HG03097 (cell line): ENCODE measurements around the gene LRRK1.

Experiments used
- ATAC-seq: cut with Tn5 transposase; IDR thresholded peaks from one replicate; pipeline ENCODE4 v1.9.1; 2021; ENCODE audit not compliant: unreplicated experiment, low FRiP score

LRRK1 gene

DNA sequence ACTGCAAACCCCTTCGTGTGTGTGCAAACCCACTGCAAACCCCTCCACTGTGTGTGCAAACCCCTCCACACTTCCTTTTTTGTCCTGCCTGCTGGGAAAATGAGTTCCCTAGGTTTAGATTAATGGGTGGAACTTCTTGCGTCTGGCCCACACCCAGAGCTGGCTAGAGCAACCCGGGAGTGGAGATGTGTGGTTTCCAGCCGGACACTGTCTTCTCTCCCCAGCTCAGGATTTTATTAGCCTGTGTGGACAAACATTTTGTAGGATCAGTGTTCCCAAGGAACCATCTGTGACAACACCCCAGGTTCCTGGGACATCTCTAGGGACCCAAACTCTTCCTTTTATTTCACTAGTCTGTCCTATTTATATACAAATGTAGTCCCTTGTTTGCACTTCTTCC, 9.6 kb upstream of the LRRK1 start:
- ATAC-seq: no peak

DNA sequence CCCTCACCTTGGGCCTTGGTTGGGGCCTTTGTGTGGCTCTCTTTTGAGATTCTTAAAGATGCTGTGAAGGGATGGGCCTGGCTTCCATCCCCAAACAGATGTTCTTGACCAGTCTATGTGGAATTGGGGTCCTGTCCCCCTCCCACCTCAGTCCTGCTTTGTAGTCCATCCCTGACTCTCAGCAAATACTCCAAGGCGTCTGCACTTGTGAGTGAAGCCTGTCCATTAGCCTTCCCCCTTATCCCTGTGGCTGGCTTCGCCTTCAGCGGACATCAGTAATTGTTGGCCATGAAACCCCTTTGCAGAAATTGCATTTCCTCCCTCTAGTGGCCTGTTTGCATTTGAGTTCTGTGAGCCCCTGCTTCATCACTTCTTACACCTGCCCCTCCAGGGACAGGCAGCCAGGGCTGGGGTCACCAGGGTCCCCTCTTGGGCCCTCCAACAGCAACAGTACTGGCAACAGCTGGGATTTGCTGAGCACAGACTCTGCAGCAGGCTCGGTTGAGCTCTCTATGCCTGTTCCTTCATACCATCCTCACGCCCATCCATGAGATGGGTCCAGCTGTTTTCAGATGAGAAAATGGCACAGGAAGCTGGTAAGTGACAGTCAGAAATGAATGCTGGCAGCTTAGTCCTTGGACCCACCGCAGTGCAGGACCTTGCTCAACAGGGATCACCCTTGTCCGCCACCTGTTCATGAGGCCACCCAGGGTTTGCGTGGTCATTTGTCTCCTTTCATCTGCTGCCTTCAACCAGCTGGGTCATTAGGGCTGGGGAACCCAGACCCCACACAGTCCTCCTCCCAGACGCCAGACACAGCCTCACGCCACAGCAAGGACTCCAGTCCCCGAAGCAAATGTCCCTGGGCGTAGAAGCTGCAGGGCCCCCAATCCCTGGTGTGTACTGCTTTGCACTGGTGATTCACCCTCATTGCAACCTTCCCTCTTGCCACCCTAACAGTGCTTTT, 8.9 kb upstream of the LRRK1 start:
- no peak for ATAC-seq

DNA sequence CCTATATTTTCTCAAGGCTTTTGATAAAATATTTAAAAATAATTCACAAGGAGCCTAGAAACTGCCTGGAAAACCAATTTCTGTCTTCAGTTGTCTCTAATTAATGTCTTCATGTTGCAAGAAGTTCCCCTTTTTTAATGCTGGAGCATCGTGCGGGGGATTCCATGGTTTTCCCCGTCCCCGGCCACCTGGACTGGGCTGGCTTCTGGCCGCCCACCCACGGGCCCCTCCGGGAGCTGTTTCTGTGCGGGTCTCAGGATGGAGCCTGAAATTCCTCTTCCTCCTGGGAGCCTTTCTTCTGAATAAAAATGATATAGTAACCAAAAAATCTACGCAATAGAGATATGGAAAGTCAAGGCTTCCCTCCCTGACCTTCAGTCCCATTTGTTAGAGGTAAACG, 8.1 kb upstream of the LRRK1 start:
- no peak for ATAC-seq

DNA sequence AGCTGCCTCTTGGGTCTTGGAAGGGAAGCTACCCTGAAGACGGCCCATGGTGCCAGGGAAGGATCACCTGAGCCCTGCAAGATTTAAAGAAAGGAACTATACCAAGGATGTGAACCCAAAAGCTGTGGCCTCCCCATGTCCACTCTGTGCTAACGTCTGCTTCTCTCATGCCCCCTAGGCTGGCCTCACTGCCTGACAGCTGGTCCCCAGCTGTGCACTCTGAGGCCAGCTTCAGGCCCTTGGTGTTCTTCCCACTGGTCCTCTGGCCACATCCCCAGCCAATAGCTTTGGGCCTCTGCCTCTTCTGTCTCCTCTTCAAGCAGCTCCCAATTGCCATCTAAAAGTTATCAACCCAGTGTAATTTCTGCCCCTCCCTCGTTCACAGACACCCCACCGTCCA, 5.2 kb upstream of the LRRK1 start:
- no peak for ATAC-seq

DNA sequence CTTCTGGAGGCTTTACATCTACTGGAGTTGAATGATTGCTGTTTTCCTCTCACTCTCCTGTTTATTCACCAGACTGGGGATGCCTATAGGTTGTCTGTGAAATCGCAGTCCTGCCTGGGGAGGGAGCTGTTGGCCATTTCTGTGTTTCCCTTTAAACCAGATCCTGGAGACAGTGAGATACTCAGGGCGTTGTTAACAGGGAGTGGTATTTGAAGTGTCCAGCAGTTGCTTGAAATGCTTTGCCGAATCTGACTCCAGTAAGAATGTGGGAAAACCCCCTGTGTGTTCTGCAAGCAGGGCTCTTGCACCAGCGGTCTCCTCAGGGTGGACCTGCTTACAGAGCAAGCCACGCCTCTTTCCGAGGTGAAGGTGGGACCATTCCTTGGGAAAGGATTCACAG, 4.3 kb upstream of the LRRK1 start:
- ATAC-seq: no peak

DNA sequence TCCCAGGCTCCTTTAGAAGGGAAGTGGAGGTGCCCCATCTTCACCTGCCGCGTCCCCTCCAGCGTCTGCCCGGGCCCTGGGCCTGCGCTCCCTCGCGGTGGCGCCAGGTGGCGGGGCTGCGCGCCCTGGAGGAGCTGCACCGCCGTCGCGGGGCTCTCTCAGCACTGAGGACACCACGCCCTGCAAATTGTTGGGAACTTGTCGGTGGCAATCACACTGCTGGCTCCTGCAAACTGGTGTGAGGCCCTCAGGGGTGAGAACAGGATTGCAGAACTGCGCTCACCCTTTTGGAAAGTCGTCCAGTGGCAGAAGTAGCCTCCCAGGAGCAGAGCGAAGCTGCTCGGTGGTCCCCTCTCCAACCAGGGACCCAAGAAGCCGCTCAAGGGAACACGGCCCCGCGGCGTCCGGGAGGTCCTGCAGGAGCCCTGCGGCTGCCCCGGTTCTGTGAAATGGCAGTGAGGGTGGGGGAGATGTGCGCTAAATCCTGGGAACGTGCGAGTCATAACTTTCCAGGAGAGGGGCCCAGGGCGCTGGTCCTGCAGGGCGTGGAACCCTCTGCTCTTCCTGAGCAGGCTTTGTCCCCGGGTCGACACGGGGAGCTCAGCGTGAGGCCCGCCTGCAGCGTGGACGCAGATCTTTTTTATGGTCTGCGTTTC, 995 bp upstream of the LRRK1 start:
- ATAC-seq: peak; percentile 69

DNA sequence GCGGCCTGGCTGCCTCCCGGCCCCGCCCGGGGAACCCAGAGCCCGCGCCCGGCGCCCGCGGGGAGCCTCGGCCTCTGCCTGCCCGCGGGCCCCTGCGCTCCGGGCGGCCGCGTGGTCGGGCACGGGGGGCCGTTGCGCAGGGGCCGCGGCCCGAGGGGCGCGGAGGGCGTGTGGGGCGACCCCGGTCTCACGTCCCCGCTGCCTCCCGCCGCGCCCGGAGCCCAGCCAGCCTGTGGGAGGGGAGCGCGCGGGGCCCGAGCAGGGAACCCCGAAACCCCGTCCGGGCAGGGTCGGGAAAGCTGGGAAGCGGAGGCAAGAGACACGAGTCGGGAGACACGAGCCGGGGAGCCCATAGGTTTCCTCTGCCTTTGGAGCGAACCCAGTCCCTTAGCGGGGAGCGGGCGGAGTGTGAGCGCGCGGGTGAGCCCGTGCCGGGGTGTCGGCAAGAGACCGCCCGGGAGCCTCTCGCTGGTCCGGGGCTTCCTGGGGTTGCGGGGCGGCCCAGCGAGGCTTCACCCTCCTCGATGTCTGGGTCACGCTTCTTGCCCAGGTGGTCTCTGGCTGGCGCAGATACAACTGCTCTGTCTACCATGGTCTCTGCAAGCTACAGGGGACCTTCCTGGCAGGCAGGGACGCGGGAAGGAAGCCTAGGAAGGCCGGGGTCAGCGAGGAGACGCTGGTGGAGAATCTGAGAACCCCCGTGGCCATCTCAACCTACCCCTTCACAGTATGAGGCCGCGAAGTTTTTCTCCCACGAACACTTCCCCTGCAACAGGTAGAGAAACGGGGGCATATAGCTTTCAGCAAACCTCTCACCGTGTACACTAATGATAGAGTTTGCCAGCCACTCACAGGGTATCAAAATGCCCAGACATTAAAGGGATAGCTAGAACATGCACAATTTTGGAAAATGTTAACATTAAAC, 586 bp downstream of the LRRK1 start:
- no peak for ATAC-seq

DNA sequence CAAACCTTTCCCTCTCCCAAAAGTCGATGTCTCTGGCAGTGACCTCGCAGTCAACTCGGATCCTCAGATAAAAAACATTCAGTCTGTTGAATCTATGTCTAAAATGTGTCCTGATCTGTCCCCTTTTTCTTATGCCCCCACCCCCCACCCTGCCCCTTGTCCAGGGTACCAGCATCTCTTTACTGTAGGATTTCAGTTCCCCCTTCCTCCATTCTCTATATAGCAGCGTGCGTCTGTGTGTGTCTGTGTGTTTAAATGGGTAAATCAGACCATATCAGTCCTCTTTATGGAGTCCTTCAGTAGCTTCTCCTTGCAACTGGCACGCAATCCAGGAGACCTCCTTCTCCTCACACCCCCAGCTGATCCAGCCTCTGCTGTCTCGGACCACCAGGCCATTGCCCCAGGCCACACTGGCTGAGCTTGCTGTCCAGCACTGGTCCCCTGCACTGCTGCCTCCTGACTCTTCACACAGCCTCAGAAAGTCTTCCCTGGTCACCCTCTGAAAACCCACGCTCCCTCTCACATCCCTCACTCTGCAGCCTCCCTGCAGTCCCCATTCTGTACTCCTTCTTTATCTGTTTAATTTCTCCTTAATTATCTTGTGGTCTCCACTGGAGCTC, 1.5 kb downstream of the LRRK1 start:
- ATAC-seq: no peak

DNA sequence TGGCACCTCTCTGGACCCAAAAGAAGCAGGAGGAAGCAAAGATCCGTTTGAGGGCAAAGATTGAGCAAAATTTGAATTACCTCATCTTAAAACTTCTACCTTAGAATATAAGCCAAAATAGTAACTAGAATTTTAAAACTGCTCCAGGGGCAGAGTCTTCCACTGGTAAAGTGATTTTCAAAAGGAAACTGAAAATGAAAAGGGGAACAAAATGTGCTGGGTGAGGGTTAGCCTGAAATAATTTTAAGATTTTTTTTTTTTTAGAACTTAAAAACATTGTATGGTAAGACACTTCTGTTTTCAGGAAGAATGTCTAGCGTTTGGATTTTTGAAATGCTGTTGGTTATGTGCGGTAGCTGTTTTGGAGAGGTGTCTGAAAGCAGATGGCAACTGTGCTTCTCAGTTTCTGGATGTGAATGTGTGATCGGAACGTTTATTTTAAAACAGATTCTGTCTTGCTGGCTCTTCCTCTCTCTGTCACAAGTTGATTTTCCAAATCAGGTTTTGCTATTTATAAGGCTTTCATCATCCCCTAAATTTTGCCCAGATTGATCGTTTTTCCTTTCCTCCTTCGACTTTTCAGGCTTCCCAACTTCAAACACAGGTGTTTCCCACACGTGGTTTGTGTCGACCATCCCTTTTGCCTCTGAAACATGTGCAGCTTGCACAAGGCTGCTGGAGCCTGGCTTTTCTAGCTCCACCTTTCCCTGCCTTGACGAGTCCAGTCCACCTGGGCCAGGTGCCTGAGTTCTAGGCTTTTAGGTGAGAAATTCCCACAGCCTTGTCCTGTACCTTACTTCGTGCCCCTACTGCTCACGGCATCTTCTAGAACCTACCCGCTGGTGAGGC, 3.3 kb downstream of the LRRK1 start:
- ATAC-seq: no peak

DNA sequence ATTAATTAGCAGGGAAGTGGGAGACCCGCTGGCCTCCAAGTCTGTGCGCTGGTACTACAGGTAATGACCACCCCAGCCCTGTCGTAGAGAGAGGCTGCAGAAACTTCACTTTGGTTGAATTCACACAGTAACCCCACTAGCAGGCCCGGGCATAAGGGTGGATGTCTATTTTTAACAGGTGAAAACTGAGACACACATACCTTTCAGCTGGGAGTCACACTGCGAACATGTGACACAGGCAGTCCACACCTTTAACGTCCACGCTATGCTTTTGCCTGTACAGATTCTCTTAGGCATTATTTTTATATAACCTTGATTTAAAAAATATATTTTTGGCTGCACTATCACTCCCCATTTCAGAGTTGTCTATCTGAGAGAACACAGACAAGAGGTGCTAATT, 3.9 kb downstream of the LRRK1 start:
- no peak for ATAC-seq

DNA sequence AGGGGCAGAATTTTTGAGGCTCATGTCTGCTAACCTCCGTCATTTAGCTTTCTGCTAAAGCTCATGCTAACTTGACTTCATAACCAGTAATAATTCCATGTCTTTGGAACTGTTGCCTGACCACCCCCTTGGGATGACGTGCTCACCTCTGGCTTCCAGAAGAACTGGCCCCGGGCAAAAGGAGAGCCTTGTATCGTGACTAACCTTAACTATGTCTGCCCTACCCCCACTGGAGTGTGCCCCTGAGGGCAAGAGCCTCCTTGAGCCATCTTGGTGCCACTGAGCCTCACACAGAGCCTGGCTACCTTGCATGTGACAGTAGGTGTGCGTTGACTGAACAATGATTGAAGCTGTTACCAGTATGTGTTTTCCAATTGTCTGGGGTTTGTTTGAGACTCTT, 4.7 kb downstream of the LRRK1 start:
- ATAC-seq: no peak

DNA sequence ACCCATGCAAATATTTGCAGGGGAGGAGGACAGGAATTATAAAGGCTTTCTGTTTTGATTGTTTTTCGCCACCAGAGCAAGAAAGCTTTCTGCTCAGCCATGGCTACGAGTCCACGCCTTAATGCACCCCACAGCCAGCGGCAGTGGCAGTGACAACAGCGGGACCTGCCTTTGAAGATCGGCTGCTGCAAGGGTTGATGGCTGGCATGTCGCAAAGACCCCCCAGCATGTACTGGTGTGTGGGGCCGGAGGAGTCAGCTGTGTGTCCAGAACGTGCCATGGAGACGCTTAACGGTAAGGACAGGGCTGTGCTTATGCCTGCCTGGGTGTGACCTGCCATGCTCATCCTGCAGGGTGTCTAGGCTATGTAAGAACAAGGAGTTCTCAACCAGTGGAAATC, 5.3 kb downstream of the LRRK1 start:
- ATAC-seq: no peak

DNA sequence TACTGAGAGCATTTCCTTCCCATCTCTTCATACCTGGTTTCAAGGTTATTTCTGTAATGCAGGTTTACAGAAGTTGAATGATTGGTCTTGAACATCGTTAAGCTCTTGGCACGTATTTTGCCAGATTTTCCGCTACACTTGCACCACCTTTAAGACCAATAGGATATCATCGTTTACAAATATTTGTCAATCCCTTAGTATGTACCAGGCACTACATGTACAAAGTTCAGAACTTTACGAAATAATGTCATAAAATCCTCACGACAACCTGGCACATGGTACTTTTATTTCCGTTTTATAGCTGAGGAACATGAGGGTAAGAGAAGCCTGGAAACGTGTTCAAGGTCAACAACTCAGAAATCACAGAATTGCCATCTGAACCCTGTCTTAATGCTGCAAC, 6.3 kb downstream of the LRRK1 start:
- ATAC-seq: no peak

DNA sequence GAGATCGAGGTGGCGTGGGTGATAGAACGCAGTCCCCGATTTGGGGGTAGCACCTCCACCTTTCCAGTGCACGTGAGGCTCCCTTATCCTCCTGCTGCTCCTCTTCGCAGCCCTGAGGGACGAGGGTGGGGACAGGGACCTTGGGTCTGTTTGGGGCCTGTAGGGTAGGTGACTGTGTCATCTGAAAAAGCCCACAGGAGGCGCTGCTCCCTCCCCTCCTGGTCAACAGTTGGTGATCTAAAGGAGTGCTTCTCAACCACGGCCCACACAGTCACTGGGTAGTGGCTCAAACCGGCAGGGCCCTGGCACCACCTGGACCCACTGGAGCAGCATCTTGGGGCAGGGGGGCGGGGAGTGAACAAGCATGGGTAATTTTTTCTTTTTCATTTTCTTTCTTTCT, 7.1 kb downstream of the LRRK1 start:
- no peak for ATAC-seq

DNA sequence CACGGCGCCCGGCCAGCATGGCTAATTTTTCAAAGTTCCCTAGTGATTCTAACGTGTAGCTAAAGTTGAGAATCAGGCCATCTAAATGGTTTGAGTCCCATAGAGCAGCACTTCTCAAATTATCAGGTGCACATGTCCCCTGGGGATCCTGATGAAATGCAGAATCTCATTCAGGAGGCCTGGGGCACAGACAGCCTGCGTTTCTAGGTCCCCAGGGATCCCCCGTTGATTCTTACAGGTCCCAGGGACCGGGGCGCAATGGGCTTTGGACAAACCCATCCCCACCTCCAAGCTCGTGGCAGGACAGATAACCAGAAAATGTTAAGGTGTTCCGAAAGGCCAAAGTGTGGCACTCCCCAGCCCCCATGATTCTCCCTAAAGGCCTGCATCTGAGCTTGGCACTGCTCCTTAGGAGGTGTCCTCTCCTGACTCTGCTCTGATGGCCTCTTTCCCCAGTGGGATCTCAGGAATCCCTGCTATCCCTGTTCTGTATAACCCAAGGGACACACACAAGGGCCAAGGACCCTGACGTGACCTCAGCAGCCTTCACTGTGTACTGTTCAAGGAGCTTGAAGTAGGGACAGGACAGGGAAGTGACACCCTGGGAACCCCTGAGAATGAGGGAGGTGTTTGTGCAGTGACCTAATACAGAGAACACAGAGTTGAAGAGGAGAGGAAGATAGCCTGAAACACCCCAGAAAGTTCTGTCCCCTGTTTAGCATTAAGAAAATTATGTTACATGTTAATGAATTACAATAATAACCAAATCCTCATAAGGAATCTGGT, 8.0 kb downstream of the LRRK1 start:
- no peak for ATAC-seq

DNA sequence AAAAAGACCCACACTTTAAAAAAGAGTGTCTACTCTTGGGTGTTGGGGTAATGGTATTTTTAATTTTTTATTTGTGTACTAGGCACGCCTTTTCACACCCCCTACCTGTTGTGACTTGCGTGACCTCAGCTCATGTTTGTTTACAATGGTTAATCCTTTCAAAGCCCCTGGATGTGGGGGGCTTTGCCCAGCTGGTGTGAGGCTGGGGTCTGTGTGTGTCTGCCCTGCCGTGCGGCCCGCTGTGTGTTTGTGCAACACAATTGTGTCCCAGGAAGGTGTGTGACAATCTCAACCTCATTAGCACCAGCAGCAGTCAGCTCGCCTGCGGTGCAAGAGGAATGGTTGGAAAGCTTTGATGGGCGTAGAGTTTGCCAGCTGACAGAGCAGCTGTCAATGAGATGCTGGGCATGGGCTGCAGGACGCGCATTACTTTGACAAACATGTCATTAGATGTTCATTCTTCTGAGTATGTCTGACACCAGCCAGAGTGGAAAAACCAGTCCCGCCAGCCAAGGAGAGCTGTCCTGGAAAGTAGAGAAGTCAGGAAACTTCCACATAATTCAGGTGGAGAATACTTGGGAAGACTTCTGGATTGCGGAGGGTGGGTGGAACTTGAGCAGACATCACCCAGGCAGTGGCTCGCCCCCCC, 9.6 kb downstream of the LRRK1 start:
- no peak for ATAC-seq

DNA sequence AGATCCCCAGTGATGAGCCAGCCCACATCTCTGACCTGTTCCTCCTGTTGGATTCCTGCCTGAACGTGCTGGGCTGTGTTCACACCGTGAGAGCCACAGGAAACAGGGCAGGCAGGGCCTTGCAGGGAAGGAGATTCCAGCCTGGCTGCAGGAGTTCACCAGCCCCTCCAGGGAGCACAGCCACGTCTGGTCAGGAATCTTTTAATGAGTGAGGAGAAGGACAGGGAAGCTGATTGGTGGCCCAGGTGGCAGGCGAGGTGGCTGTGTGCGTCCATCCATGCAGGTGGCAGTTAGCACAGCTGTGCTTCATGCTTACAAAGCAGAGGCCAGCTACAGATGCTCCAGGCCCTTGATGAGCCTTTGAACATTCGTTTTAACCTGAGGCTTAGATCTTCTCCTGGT, 10.5 kb downstream of the LRRK1 start:
- ATAC-seq: no peak

DNA sequence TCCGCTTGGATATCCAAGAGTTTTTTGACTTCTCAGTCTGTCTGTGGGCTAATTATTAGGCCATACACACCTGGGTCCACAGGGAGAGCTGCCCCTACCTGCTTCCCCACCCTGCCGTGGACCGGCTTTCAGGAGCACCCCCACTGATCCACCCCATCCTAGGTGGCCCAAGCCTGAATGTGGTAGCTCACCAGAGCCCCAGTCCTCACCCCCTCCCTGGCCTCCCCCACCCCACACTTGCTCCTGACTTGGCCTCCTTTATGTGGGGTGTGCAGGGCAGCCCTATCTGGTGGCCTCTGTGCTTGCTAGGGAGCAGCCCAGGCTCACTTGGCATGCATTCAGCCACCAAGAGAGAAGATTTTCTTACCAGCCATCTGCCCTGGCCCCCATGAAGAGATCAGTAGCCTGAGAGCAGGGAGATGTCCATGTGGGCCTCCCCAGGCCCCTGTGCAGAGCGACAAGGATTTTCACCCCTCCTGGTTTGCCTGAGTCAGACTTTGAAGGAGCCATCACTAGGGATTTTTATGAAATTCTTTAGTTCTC, 11.2 kb downstream of the LRRK1 start:
- no peak for ATAC-seq
